Activated CD4-positive, alpha-beta T cell treated with anti-CD3 and anti-CD28 coated beads for 36 hours (primary cell): Measurements from ENCODE around the gene HPS4. TPM values are rescaled to one million over a fixed set of nuclear protein-coding genes. Genes with fewer than 3 reads are reported as not detected.
A peak's percentile ranks its signal among the peaks of the same experiment; 100 is the strongest.
"Not testable (repeated sequence)": the region's sequence is repeated elsewhere in the genome, so short reads cannot be mapped to it uniquely, and the experiment has no call there.

Experiments used
- ATAC-seq: fragments of 200-7000 bp; cut with Tn5 transposase; one replicate; pipeline ENCODE4 v1.10.0; 2021; ENCODE audit warnings: mild to moderate bottlenecking, moderate library complexity
- CTCF ChIA-PET: fragments of 350-600 bp; sonication (Branson Sonifier 250); formaldehyde crosslinking; loops from one replicate; lab custom pipeline; 2021; ENCODE audit warnings: antibody characterized with exemption; lab: Charles Lee
- POLR2A ChIA-PET: fragments of 350-600 bp; sonication (Branson Sonifier 250); formaldehyde crosslinking; loops from one replicate; lab custom pipeline; 2021; ENCODE audit warnings: antibody characterized with exemption, inconsistent platforms; lab: Charles Lee
- DNase-seq: peaks from one replicate; pipeline ENCODE4 v3.0.0-alpha.2; 2020
- H3K27ac Mint-ChIP-seq: one replicate; pipeline ENCODE4 v1.8.0; 2021; ENCODE audit warnings: mixed read lengths
- H3K27me3 Mint-ChIP-seq: one replicate; pipeline ENCODE4 v1.8.0; 2021; ENCODE audit warnings: mixed read lengths
- H3K36me3 Mint-ChIP-seq: one replicate; pipeline ENCODE4 v1.8.0; 2021; ENCODE audit warnings: low read depth, mixed read lengths
- H3K4me1 Mint-ChIP-seq: one replicate; pipeline ENCODE4 v1.8.0; 2021; ENCODE audit warnings: mixed read lengths
- H3K4me3 Mint-ChIP-seq: one replicate; pipeline ENCODE4 v1.8.0; 2021; ENCODE audit warnings: mild to moderate bottlenecking, moderate library complexity, mixed read lengths
- H3K9me3 Mint-ChIP-seq: one replicate; pipeline ENCODE4 v1.8.0; 2021; ENCODE audit warnings: low read depth, mixed read lengths
- intact Hi-C, 2 experiments: fragments of 100-400 bp; cut with DNase I in 1 of 2; cut with micrococcal nuclease in 1 of 2; formaldehyde crosslinking; loops; one replicate each; pipeline versions ENCODE4 v1.14.2 to v1.15.1; 2022 to 2024; cut with DNase I, micrococcal nuclease
- total RNA-seq, 2 experiments: library from RNA; stranded (reverse); gene quantifications; one replicate each; pipeline ENCODE4 v1.2.3, GENCODE V29; 2021

HPS4 gene
- 10 to 100 TPM; 49.3 to 60.9 TPM for total RNA-seq

- ATAC-seq (peak; percentile 75), DNase-seq (peak; percentile 95)
- Mint-ChIP-seq H3K27ac (peak within 1 kb of the TSS; percentile 95), H3K4me3 (peak within 1 kb of the TSS; percentile 82), H3K27me3 (no peaks in the 10 kb centered on the region), H3K36me3 (peaks cover 30% of the 10 kb centered on the region), H3K4me1 (peaks cover 66% of the 10 kb centered on the region), H3K9me3 (no peaks in the 10 kb centered on the region)
- intact Hi-C loops, result loop anchor here (1.0 to 2.0 kb wide), 12 partner anchors 29 to 1436 kb away; partner anchors contain the start of genes ASPHD2 (in 2 of the 2), TFIP11 (in 2 of the 2), PITPNB (in 1 of the 2) and TPST2 (in 1 of the 2)
- ChIA-PET CTCF (interaction anchor here (0.7 to 5.7 kb wide), 10 partner anchors 10 to 681 kb away, joined by 3 to 27 read pairs (median 3); no protein-coding TSS in a partner anchor), POLR2A (interaction anchor here (0.7 to 1.4 kb wide), 7 partner anchors 19 to 189 kb away, joined by 3 to 11 read pairs (median 3); partner anchors contain the start of gene TFIP11)
Measured at GRCh38 chr22:26483439-26484359, at the start of gene HPS4, which contains the start of gene SRRD. TSS of gene HPS4 (minus strand) at chr22:26483783. CDS start at chr22:26481762, 2,021 bp downstream. TSS of gene SRRD (plus strand) at chr22:26483877. CDS start at chr22:26483891, 14 bp downstream.

- Mint-ChIP-seq H3K4me3 (no peak overlapping the region), H3K9me3 (no peaks in the 10 kb centered on the region), H3K4me1 (peaks cover 7% of the 10 kb centered on the region), H3K36me3 (peaks cover 16% of the 10 kb centered on the region), H3K27ac (no peak overlapping the region), H3K27me3 (no peaks in the 10 kb centered on the region)
- CTCF ChIA-PET, result interaction anchor here (1.2 kb wide), 1 partner anchor 26 kb away, joined by 3 read pairs; no protein-coding TSS in a partner anchor
- intact Hi-C loops, result no loop called here
- DNase-seq (no peak), ATAC-seq (no peak)
- POLR2A ChIA-PET, result no interaction called here
Measured at GRCh38 chr22:26529345-26529744, 45.8 kb upstream of the HPS4 start.

GRCh38 chr22:26528518-26528917 lies 44.9 kb upstream of the HPS4 start:
- POLR2A ChIA-PET, result not testable (repeated sequence)
- CTCF ChIA-PET, result interaction anchor here (1.2 kb wide), 1 partner anchor 26 kb away, joined by 3 read pairs; no protein-coding TSS in a partner anchor

DNA sequence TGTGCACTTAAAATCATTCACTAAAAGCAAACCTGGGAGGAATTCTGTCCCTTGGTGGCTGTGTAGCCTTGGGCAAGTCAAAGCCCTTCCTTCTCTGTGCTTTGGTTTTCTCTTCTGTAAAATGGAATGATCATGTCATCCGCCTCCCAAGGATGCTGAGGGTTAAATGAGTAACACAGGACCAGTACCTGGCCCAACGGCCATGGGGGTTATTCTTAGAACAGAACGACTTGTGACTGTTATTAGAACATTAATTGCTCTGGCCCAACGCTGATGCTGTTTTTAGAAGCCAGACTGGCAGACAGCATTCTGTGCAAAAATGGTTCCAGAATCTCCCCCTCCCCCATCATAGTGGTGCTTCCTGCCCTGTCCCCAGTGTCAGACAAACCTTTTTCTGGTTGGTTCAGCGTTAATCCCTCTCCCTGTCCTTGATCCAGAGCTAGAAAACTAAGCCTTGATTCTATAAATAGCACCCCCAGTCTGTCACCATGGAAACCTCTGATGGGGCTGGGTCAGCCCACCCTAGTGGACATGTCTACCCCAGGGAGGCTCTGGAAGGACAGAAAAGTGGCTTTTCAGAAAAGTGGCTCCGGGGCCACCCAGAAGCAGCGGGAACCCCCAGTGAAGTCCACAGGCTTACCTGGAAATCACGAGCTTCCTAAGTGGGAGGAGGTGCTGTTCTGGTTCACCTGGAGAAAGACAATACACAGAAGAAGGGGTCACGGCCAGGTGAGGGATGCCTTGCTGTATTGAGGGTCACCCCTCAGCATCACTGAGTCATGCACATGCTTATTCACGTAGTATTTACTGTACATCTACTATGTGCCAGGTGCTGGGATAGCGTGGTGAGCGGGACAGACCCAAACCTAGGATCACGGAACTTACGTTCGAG lies 44.2 kb upstream of the HPS4 start:
- Mint-ChIP-seq H3K4me1 (peaks cover 6% of the 10 kb centered on the region), H3K4me3 (no peak overlapping the region), H3K36me3 (peaks cover 17% of the 10 kb centered on the region), H3K27ac (no peak overlapping the region), H3K9me3 (no peaks in the 10 kb centered on the region), H3K27me3 (no peaks in the 10 kb centered on the region)
- no peak for DNase-seq
- ChIA-PET CTCF (no interaction called here), POLR2A (no interaction called here)
- ATAC-seq, result no peak
- intact Hi-C loops, result no loop called here

More at GRCh38 chr22:26528518-26528917, 44.9 kb upstream of the HPS4 start:
- intact Hi-C loops, H3K27ac Mint-ChIP-seq, H3K9me3 Mint-ChIP-seq, ATAC-seq, DNase-seq, H3K4me1 Mint-ChIP-seq, H3K27me3 Mint-ChIP-seq, H3K4me3 Mint-ChIP-seq: not testable (repeated sequence)
- H3K36me3 Mint-ChIP-seq, result peaks cover 17% of the 10 kb centered on the region

- H3K27ac Mint-ChIP-seq, result peak overlapping the region; percentile 51
- ChIA-PET POLR2A (no interaction called here), CTCF (no interaction called here)
- H3K4me1 Mint-ChIP-seq, result no peaks in the 10 kb centered on the region
- no peaks in the 10 kb centered on the region for H3K27me3 Mint-ChIP-seq
- DNase-seq, result no peak
- intact Hi-C loops, result no loop called here
- ATAC-seq, result no peak
- H3K4me3 Mint-ChIP-seq, result no peak overlapping the region
- H3K9me3 Mint-ChIP-seq, result no peaks in the 10 kb centered on the region
- peaks cover 17% of the 10 kb centered on the region for H3K36me3 Mint-ChIP-seq
Measured at GRCh38 chr22:26527167-26527566, 43.6 kb upstream of the HPS4 start.

DNA sequence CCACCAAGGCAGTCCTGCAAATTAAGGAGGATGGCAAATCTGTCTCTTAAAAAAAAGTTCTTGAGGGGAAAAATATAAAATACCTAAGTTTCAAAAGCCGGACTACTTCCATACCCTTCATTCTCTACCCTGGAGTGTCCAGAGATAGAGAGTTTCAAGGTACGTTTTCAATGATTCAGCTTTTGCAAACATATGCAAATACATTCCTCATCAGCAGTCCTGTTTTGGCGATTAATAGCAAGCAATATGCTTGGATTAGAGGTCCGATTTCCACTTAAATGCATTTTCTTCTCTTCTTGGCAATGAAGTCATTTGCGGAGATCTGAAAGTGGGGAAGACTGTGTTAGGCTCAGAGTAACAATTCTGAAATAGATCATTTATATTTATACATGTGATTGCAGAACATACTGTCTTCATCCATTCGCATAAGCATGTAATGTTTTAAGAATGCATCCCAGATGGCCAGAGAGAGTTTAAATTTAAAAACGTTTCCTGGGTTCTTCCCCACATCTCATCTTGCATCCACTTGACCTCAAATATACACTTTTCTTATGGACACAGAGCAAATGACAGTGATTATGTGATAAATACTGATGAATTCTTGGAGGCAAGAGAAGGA lies 42.5 kb upstream of the HPS4 start:
- Mint-ChIP-seq H3K9me3 (no peaks in the 10 kb centered on the region), H3K4me1 (no peaks in the 10 kb centered on the region), H3K27me3 (no peaks in the 10 kb centered on the region), H3K27ac (no peak overlapping the region), H3K36me3 (peaks cover 14% of the 10 kb centered on the region), H3K4me3 (no peak overlapping the region)
- ChIA-PET CTCF (no interaction called here), POLR2A (no interaction called here)
- intact Hi-C loops, result no loop called here
- no peak for DNase-seq
- ATAC-seq, result no peak

DNA sequence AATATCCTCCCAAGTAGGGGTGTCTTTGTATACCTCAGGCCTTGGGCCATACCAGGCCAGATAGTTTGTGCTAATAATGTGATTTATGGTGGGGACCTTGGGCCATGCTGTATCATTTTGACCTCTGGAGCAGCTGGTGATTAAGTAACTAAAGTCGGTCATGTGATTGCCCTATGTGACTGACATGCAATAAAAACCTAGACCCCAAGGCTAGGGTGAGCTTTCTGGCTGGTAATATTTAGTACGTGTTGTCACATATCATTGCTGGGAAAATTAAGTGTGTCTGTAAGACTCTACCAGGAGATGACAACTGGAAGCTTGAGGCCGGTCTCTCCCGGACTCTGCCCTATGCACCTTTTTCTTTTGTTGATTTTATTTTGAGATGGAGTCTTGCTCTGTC lies 41.3 kb upstream of the HPS4 start:
- Mint-ChIP-seq H3K36me3 (peaks cover 10% of the 10 kb centered on the region), H3K4me1 (no peaks in the 10 kb centered on the region), H3K9me3 (no peaks in the 10 kb centered on the region), H3K4me3 (no peak overlapping the region), H3K27me3 (no peaks in the 10 kb centered on the region), H3K27ac (no peak overlapping the region)
- intact Hi-C loops, result no loop called here
- ChIA-PET CTCF (no interaction called here), POLR2A (no interaction called here)
- DNase-seq, result no peak
- ATAC-seq, result no peak

DNA sequence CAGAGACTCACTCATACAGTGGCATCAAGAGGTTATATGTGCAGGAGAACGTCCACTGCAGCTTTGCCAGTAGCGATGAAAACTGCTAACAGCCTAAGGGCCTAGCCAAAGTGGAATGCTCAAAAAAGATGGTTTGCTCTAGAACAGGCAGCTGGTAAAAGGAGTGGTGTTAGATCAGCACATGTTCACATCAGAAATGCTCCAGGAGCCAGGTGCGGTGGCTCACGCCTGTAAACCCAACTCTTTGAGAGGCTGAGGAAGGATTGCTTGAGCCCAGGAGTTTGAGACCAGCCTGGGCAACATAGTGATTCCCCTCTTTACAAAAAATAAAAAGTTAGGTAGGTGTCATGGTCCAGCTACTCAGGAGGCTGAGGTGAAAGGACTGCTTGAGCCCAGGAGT lies 39.0 kb upstream of the HPS4 start:
- no peaks in the 10 kb centered on the region for H3K27me3 Mint-ChIP-seq
- peaks cover 7% of the 10 kb centered on the region for H3K36me3 Mint-ChIP-seq
- DNase-seq, result no peak
- no peak overlapping the region for H3K27ac Mint-ChIP-seq
- intact Hi-C loops, result no loop called here
- ChIA-PET CTCF (interaction anchor here (0.6 to 1.2 kb wide), 3 partner anchors 21 to 71 kb away, joined by 3 read pairs; partner anchors contain the start of genes HPS4 and SRRD), POLR2A (no interaction called here)
- no peaks in the 10 kb centered on the region for H3K4me1 Mint-ChIP-seq
- no peaks in the 10 kb centered on the region for H3K9me3 Mint-ChIP-seq
- H3K4me3 Mint-ChIP-seq, result no peak overlapping the region
- no peak for ATAC-seq

DNA sequence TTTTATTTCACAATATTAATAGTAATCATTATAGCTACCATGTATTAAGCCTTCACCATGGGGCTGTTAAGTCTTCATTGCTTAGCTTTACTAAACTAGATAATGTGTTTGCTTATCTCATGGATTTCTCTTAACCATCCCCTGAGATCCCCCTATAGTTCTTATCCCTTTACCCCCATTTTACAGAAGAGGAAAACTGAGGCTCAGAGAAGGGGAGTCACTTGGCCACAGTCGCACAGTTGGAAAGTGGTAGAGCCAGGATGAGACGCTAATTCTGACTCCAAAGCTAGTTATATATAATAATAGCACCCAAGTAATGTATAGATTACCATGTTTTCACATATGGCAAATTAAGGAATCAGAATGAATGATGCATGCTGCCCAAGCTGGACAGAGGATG lies 38.4 kb upstream of the HPS4 start:
- Mint-ChIP-seq H3K27me3 (no peaks in the 10 kb centered on the region), H3K36me3 (peaks cover 6% of the 10 kb centered on the region), H3K4me3 (no peak overlapping the region), H3K27ac (no peak overlapping the region), H3K9me3 (no peaks in the 10 kb centered on the region), H3K4me1 (no peaks in the 10 kb centered on the region)
- ATAC-seq (no peak), DNase-seq (no peak)
- CTCF ChIA-PET, result interaction anchor here (1.2 kb wide), 1 partner anchor 21 kb away, joined by 3 read pairs; no protein-coding TSS in a partner anchor
- POLR2A ChIA-PET, result no interaction called here
- intact Hi-C loops, result no loop called here

DNA sequence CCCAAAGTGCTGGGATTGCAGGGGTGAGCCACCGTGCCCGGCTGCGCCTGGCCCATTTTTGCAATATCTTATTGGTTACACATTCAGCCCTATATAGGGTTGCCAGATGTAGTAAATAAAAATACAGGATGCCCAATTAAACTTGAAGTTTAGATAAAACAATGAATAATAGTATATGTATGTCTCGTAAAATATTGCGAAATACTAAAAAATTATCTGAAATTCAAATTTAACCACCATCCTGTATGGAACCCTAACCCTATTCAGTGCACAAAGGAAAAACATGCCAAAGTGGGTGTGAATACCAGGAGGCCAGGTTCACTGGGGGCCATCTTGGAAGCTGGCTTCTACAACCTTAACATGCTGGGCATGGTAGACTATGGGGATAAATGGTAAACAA lies 33.8 kb upstream of the HPS4 start:
- ChIA-PET POLR2A (no interaction called here), CTCF (interaction anchor here (1.2 kb wide), 1 partner anchor 15 kb away, joined by 4 read pairs; no protein-coding TSS in a partner anchor)
- no peak for ATAC-seq
- no peak overlapping the region for H3K27ac Mint-ChIP-seq
- no peak for DNase-seq
- intact Hi-C loops, result no loop called here
- no peaks in the 10 kb centered on the region for H3K36me3 Mint-ChIP-seq
- H3K4me1 Mint-ChIP-seq, result peaks cover 12% of the 10 kb centered on the region
- no peaks in the 10 kb centered on the region for H3K9me3 Mint-ChIP-seq
- no peaks in the 10 kb centered on the region for H3K27me3 Mint-ChIP-seq
- H3K4me3 Mint-ChIP-seq, result no peak overlapping the region
